Gastroesophageal sphincter (tissue), 4 donors: Measurements from ENCODE around the gene SLX9. TPM values are rescaled to one million over a fixed set of nuclear protein-coding genes. Genes with fewer than 3 reads are reported as not detected.

Experiments used
- ATAC-seq: fragments of 150-250 bp; one replicate; pipeline ENCODE4 v1.9.1; 2016; ENCODE audit warnings: mild to moderate bottlenecking, moderate library complexity
- H3K27ac ChIP-seq, 4 donors: fragments of 200-600 bp; sonication (generic) in 3 of 4; 1 replicate in 3 of 4; 2 replicates in 1 of 4; pipeline ENCODE4 v1.5.1; 2016 to 2019
- H3K27me3 ChIP-seq: fragments of 200-600 bp; sonication (generic); one replicate; pipeline ENCODE4 v1.5.1; 2019
- H3K36me3 ChIP-seq, 2 donors: fragments of 200-600 bp; sonication (generic); one replicate each; pipeline ENCODE4 v1.5.1; 2019; ENCODE audit warnings: control low read depth in 1 of 2
- H3K4me1 ChIP-seq, 3 donors: fragments of 200-600 bp; sonication (generic); 1 replicate in 2 of 3; 2 replicates in 1 of 3; pipeline ENCODE4 v1.5.1; 2016 to 2019; ENCODE audit warnings: control low read depth in 2 of 3
- H3K4me3 ChIP-seq, 2 donors: fragments of 200-600 bp; sonication (generic); one replicate each; pipeline ENCODE4 v1.5.1; 2019; ENCODE audit warnings: mild to moderate bottlenecking in 1 of 2, moderate library complexity in 1 of 2
- H3K9me3 ChIP-seq, 3 donors: fragments of 200-600 bp; sonication (generic); one replicate each; pipeline ENCODE4 v1.5.1; 2017 to 2019; ENCODE audit warnings: control low read depth in 2 of 3
- CTCF ChIP-seq, 4 experiments: fragments of 200-600 bp in 2 of 4; fragments of 450-650 bp in 2 of 4; sonication (generic) in 1 of 4; IDR thresholded peaks; one replicate each; pipeline ENCODE4 v1.5.1; 2017 to 2019; ENCODE audit warnings: antibody characterized with exemption in 4 of 4, mild to moderate bottlenecking in 2 of 4, moderate library complexity in 2 of 4
- EP300 ChIP-seq: sonication (generic); formaldehyde crosslinking; IDR thresholded peaks from one replicate; pipeline ENCODE4 v1.6.1; 2017; ENCODE audit warnings: antibody characterized with exemption, mild to moderate bottlenecking
- POLR2A ChIP-seq, 2 donors: fragments of 450-650 bp; IDR thresholded peaks; one replicate each; pipeline ENCODE4 v1.6.1; 2017; ENCODE audit warnings: antibody characterized with exemption in 2 of 2, mild to moderate bottlenecking in 2 of 2, moderate library complexity in 1 of 2
- POLR2AphosphoS5 ChIP-seq: sonication (generic); formaldehyde crosslinking; IDR thresholded peaks from one replicate; pipeline ENCODE4 v1.6.1; 2017; ENCODE audit warnings: antibody characterized with exemption
- WGBS, 2 donors: methylation state at CpG; one replicate each; pipeline ENCODE4 v1.1.5; 2018; ENCODE audit warnings: low coverage in 1 of 2; 5-methylcytosine and 5-hydroxymethylcytosine counted together
- total RNA-seq, 4 donors: library from RNA; depleted of rRNA; stranded (reverse); fragments of >200 nt; gene quantifications; one replicate each; pipeline ENCODE4 v1.1.0, GENCODE V29; 2016

SLX9 gene
- total RNA-seq, 4 donors from 2014 or later = 15.7 to 53.9 (median 36.4) TPM

- no peaks in the 10 kb centered on the region for H3K27me3 ChIP-seq
- no peak overlapping the region for H3K4me3 ChIP-seq
- H3K9me3 ChIP-seq = no peaks in the 10 kb centered on the region
- peaks cover 0 to 63% of the 10 kb centered on the region in 2 donors for H3K36me3 ChIP-seq
- H3K4me1 ChIP-seq = peaks cover 0 to 83% (median 11%) of the 10 kb centered on the region in 3 donors
- TF ChIP-seq POLR2AphosphoS5 (peak; percentile 25), EP300 (no peak)
- 80% methylated on average over 1 of the region's 19 CpGs; no CpG with 5 or more reads in 1 of the 2 donors for WGBS, 2 donors
- peak overlapping the region in 2 of 4 donors; percentile 80 to 90 for H3K27ac ChIP-seq
- no peak for ATAC-seq
Observed at GRCh38 chr21:44972301-44972814, 32.5 kb downstream of the SLX9 start.

- Histone ChIP-seq H3K4me1 (peaks cover 0 to 83% (median 7%) of the 10 kb centered on the region in 3 donors), H3K27ac (peak overlapping the region in 2 of 4 donors; percentile 80 to 90)
- no CpG with 5 or more reads among the region's 16 CpGs for WGBS, 2 donors
Observed at GRCh38 chr21:44972821-44973220, 33.0 kb downstream of the SLX9 start.

GRCh38 chr21:44973598-44973997 is 33.8 kb downstream of the SLX9 start:
- TF ChIP-seq CTCF (IDR thresholded peaks at IDR 0.05) = no peak
- no peak for TF ChIP-seq EP300
- no peak for TF ChIP-seq POLR2AphosphoS5
- TF ChIP-seq POLR2A (IDR thresholded peaks at IDR 0.05) = no peak
- Histone ChIP-seq H3K4me3 (no peak overlapping the region), H3K36me3 (peaks cover 0 to 60% of the 10 kb centered on the region in 2 donors), H3K27ac (peak overlapping the region in 2 of 4 donors; percentile 27 to 90), H3K4me1 (peaks cover 0 to 76% (median 0%) of the 10 kb centered on the region in 3 donors), H3K27me3 (no peaks in the 10 kb centered on the region), H3K9me3 (no peaks in the 10 kb centered on the region)
- no peak for ATAC-seq
- WGBS, 2 donors = 71 to 100% methylated on average over 1 of the region's 14 CpGs

More at GRCh38 chr21:44972821-44973220, 33.0 kb downstream of the SLX9 start:
- Histone ChIP-seq H3K36me3 (peaks cover 0 to 63% of the 10 kb centered on the region in 2 donors), H3K27me3 (no peaks in the 10 kb centered on the region), H3K4me3 (no peak overlapping the region), H3K9me3 (no peaks in the 10 kb centered on the region)
- no peak for TF ChIP-seq EP300
- ATAC-seq = no peak

- Histone ChIP-seq H3K9me3 (no peaks in the 10 kb centered on the region), H3K36me3 (peaks cover 0 to 61% of the 10 kb centered on the region in 2 donors), H3K27ac (peak overlapping the region in 1 of 4 donors; percentile 76), H3K27me3 (no peaks in the 10 kb centered on the region), H3K4me3 (no peak overlapping the region), H3K4me1 (peaks cover 0 to 66% (median 0%) of the 10 kb centered on the region in 3 donors)
- ATAC-seq = no peak
- TF ChIP-seq POLR2AphosphoS5 (no peak), POLR2A (IDR thresholded peaks at IDR 0.05) (no peak), CTCF (IDR thresholded peaks at IDR 0.05) (no peak)
- WGBS, 2 donors = 95 to 98% methylated on average over 9 to 15 of the region's 17 CpGs
Observed at GRCh38 chr21:44974676-44975075, 34.8 kb downstream of the SLX9 start.

GRCh38 chr21:44975720-44976555 is 36.1 kb downstream of the SLX9 start:
- peaks cover 0 to 54% (median 0%) of the 10 kb centered on the region in 3 donors for H3K4me1 ChIP-seq
- no peaks in the 10 kb centered on the region for H3K27me3 ChIP-seq
- peak; percentile 14 for ATAC-seq
- H3K4me3 ChIP-seq = no peak overlapping the region
- TF ChIP-seq EP300 (no peak), POLR2AphosphoS5 (no peak), CTCF (IDR thresholded peaks at IDR 0.05) (no peak), POLR2A (IDR thresholded peaks at IDR 0.05) (no peak)
- 60% methylated on average over 1 of the region's 42 CpGs; no CpG with 5 or more reads in 1 of the 2 donors for WGBS, 2 donors
- no peaks in the 10 kb centered on the region for H3K9me3 ChIP-seq
- peak overlapping the region in 2 of 4 donors; percentile 55 to 76 for H3K27ac ChIP-seq
- H3K36me3 ChIP-seq = peaks cover 0 to 61% of the 10 kb centered on the region in 2 donors
